Measurements from ENCODE around the gene DOCK11.

DNA sequence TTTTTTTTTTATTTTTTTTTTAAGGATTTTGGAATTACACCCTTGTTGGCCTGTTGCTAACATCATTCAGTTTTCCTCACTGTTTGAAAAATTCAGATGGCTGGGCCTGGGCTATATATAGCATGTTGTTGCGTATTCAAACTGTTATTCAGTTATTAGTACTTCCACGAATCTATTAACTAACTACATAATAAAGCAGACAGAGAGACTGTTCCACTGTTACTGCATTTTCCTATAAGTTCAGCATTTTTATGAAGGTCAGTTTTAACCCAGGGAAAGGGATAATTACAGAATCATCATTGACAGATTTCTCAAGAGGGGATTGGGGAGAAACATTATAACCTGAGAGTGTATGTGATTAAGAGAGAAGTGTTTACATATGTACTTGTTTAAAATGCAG, 3.1 kb downstream of the DOCK11 start:
- TF ChIP-seq ZNF37A (tag by site-specific recombination; IDR thresholded peaks at IDR 0.05), result no peak
- TF ChIP-seq ZBTB1 (tag by site-specific recombination; IDR thresholded peaks at IDR 0.05), result no peak
- TF ChIP-seq GLIS2 (tag by site-specific recombination; IDR thresholded peaks at IDR 0.05), result no peak
- TF ChIP-seq, protein P1, sequence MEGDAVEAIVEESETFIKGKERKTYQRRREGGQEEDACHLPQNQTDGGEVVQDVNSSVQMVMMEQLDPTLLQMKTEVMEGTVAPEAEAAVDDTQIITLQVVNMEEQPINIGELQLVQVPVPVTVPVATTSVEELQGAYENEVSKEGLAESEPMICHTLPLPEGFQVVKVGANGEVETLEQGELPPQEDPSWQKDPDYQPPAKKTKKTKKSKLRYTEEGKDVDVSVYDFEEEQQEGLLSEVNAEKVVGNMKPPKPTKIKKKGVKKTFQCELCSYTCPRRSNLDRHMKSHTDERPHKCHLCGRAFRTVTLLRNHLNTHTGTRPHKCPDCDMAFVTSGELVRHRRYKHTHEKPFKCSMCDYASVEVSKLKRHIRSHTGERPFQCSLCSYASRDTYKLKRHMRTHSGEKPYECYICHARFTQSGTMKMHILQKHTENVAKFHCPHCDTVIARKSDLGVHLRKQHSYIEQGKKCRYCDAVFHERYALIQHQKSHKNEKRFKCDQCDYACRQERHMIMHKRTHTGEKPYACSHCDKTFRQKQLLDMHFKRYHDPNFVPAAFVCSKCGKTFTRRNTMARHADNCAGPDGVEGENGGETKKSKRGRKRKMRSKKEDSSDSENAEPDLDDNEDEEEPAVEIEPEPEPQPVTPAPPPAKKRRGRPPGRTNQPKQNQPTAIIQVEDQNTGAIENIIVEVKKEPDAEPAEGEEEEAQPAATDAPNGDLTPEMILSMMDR (tag by site-specific recombination; IDR thresholded peaks at IDR 0.05), result no peak
- TF ChIP-seq ZNF792 (tag by site-specific recombination; IDR thresholded peaks at IDR 0.05), result no peak
- no peak for TF ChIP-seq ZNF664 (tag by site-specific recombination; IDR thresholded peaks at IDR 0.05)
- no peak for TF ChIP-seq SETDB1 (IDR thresholded peaks at IDR 0.05; ENCODE audit: insufficient read length, low read length)
- no peak for TF ChIP-seq ZNF433 (tag by site-specific recombination; IDR thresholded peaks at IDR 0.05; ENCODE audit: low read depth)
- no peak for TF ChIP-seq ZNF121 (tag by site-specific recombination; IDR thresholded peaks at IDR 0.05)
- no peak for TF ChIP-seq ZNF501 (tag by site-specific recombination; IDR thresholded peaks at IDR 0.05)

Measured in HEK293 (cell line).